Astrocyte (in vitro differentiated cells and primary cell): ENCODE measurements around the gene RAD51B. TPM values are rescaled to one million over a fixed set of nuclear protein-coding genes. Genes with fewer than 3 reads are reported as not detected.

Experiments used
- DNase-seq: peaks from one replicate; pipeline ENCODE4 v3.0.0-alpha.2; 2010; ENCODE audit warnings: low read depth
- FAIRE-seq: peaks from 2 replicates; lab custom pipeline; 2011; peaks lifted over from hg19 to GRCh38; lab: Jason Lieb, UNC
- H2AFZ ChIP-seq: 2 replicates; pipeline ENCODE4 v1.6.0; 2012; ENCODE audit warnings: low read depth, low read length, inconsistent platforms
- H3K27ac ChIP-seq: 2 replicates; pipeline ENCODE4 v1.5.1; 2011; ENCODE audit warnings: low read depth, low read length, inconsistent platforms
- H3K27me3 ChIP-seq: 2 replicates; pipeline ENCODE4 v1.6.0; 2011; ENCODE audit warnings: low read length, inconsistent platforms; ENCODE audit not compliant: insufficient read depth
- H3K36me3 ChIP-seq: 2 replicates; pipeline ENCODE4 v1.5.1; 2011; ENCODE audit warnings: low read length, inconsistent platforms; ENCODE audit not compliant: insufficient read depth
- H3K4me1 ChIP-seq: 2 replicates; pipeline ENCODE4 v1.5.1; 2011; ENCODE audit warnings: low read length, inconsistent platforms; ENCODE audit not compliant: insufficient read depth
- H3K4me2 ChIP-seq: 2 replicates; pipeline ENCODE4 v1.6.0; 2012; ENCODE audit warnings: low read length, inconsistent platforms
- H3K4me3 ChIP-seq: 2 replicates; pipeline ENCODE4 v1.5.1; 2011; ENCODE audit warnings: low read depth, mild to moderate bottlenecking, low read length, inconsistent platforms; ENCODE audit not compliant: insufficient read depth
- H3K79me2 ChIP-seq: 2 replicates; pipeline ENCODE4 v1.6.0; 2012; ENCODE audit warnings: mild to moderate bottlenecking, low read length, inconsistent platforms; ENCODE audit not compliant: insufficient read depth
- H3K9ac ChIP-seq: 2 replicates; pipeline ENCODE4 v1.6.0; 2012; ENCODE audit warnings: mild to moderate bottlenecking, low read length, inconsistent platforms
- H3K9me3 ChIP-seq: 2 replicates; pipeline ENCODE4 v1.5.1; 2012; ENCODE audit warnings: low read depth, mild to moderate bottlenecking, low read length, inconsistent platforms; ENCODE audit not compliant: insufficient read depth
- H4K20me1 ChIP-seq: 2 replicates; pipeline ENCODE4 v1.6.0; 2012; ENCODE audit warnings: low read length, inconsistent platforms; ENCODE audit not compliant: insufficient read depth
- H3K27ac Mint-ChIP-seq: one replicate; pipeline ENCODE4 v1.8.0; 2021; ENCODE audit warnings: mild to moderate bottlenecking, mixed read lengths; ENCODE audit not compliant: unreplicated experiment
- H3K27me3 Mint-ChIP-seq: one replicate; pipeline ENCODE4 v1.8.0; 2021; ENCODE audit warnings: low read depth, mixed read lengths; ENCODE audit not compliant: unreplicated experiment
- H3K36me3 Mint-ChIP-seq: one replicate; pipeline ENCODE4 v1.8.0; 2021; ENCODE audit warnings: low read depth, mixed read lengths; ENCODE audit not compliant: unreplicated experiment
- H3K4me1 Mint-ChIP-seq: one replicate; pipeline ENCODE4 v1.8.0; 2021; ENCODE audit warnings: low read depth, mixed read lengths; ENCODE audit not compliant: unreplicated experiment
- H3K4me3 Mint-ChIP-seq: one replicate; pipeline ENCODE4 v1.8.0; 2021; ENCODE audit warnings: mild to moderate bottlenecking, moderate library complexity, mixed read lengths; ENCODE audit not compliant: unreplicated experiment
- H3K9me3 Mint-ChIP-seq: one replicate; pipeline ENCODE4 v1.8.0; 2021; ENCODE audit warnings: mild to moderate bottlenecking, mixed read lengths; ENCODE audit not compliant: unreplicated experiment
- CTCF ChIP-seq: IDR thresholded peaks from 2 replicates; pipeline ENCODE4 v1.5.1; 2011; ENCODE audit warnings: low read depth, mild to moderate bottlenecking, inconsistent platforms, low read length, moderate library complexity; ENCODE audit not compliant: insufficient read depth
- EZH2 ChIP-seq: IDR thresholded peaks from 2 replicates; pipeline ENCODE4 v1.6.1; 2012; ENCODE audit warnings: mild to moderate bottlenecking, low read length, inconsistent platforms; ENCODE audit not compliant: insufficient read depth
- total RNA-seq: library from RNA; stranded (reverse); gene quantifications from 2 replicates; pipeline ENCODE4 v1.2.1, GENCODE V29; 2021

The RAD51B gene
- total RNA-seq, 1 donor from 2014 or later, result 10.8 TPM

- H3K4me3 ChIP-seq, result no peak overlapping the region
- peak; percentile 96 for DNase-seq
- peak overlapping the region; percentile 46 for H3K9ac ChIP-seq
- no peaks in the 10 kb centered on the region for H3K36me3 ChIP-seq
- Mint-ChIP-seq H3K9me3 (peaks cover 5% of the 10 kb centered on the region), H3K4me3 (peak overlapping the region; percentile 2), H3K27ac (peak overlapping the region; percentile 70), H3K36me3 (no peaks in the 10 kb centered on the region), H3K27me3 (no peaks in the 10 kb centered on the region), H3K4me1 (peaks cover 16% of the 10 kb centered on the region)
- no peak for TF ChIP-seq EZH2
- peak; percentile 96 for FAIRE-seq
- H3K79me2 ChIP-seq, result no peaks in the 10 kb centered on the region
- H3K27me3 ChIP-seq, result no peaks in the 10 kb centered on the region
- H3K4me2 ChIP-seq, result peak overlapping the region; percentile 20
- peak overlapping the region; percentile 81 for H3K27ac ChIP-seq
- H3K9me3 ChIP-seq, result peaks cover 2% of the 10 kb centered on the region
- H3K4me1 ChIP-seq, result peaks cover 8% of the 10 kb centered on the region
- no peak overlapping the region for H2AFZ ChIP-seq
- no peaks in the 10 kb centered on the region for H4K20me1 ChIP-seq
Observed at GRCh38 chr14:68535404-68536017, 715.9 kb downstream of the RAD51B start.

- H3K9me3 ChIP-seq, result peaks cover 2% of the 10 kb centered on the region
- DNase-seq, result no peak
- no peak overlapping the region for H2AFZ ChIP-seq
- peak overlapping the region; percentile 81 for H3K27ac ChIP-seq
- peak overlapping the region; percentile 20 for H3K4me2 ChIP-seq
- no peaks in the 10 kb centered on the region for H4K20me1 ChIP-seq
- peak overlapping the region; percentile 46 for H3K9ac ChIP-seq
- Mint-ChIP-seq H3K27me3 (no peaks in the 10 kb centered on the region), H3K27ac (peak overlapping the region; percentile 70), H3K4me3 (no peak overlapping the region), H3K36me3 (no peaks in the 10 kb centered on the region), H3K9me3 (peaks cover 3% of the 10 kb centered on the region), H3K4me1 (peaks cover 16% of the 10 kb centered on the region)
- H3K4me1 ChIP-seq, result peaks cover 8% of the 10 kb centered on the region
- TF ChIP-seq CTCF (no peak), EZH2 (no peak)
- H3K79me2 ChIP-seq, result no peaks in the 10 kb centered on the region
- no peak for FAIRE-seq
- H3K36me3 ChIP-seq, result no peaks in the 10 kb centered on the region
- H3K27me3 ChIP-seq, result no peaks in the 10 kb centered on the region
- H3K4me3 ChIP-seq, result no peak overlapping the region
Observed at GRCh38 chr14:68536018-68536410, 716.4 kb downstream of the RAD51B start.

GRCh38 chr14:68538639-68539038, 719.1 kb downstream of the RAD51B start:
- H3K27me3 ChIP-seq, result no peaks in the 10 kb centered on the region
- no peak overlapping the region for H3K4me3 ChIP-seq
- H3K27ac ChIP-seq, result no peak overlapping the region
- no peak overlapping the region for H3K9ac ChIP-seq
- TF ChIP-seq CTCF, result no peak
- TF ChIP-seq EZH2, result no peak
- Mint-ChIP-seq H3K27me3 (no peaks in the 10 kb centered on the region), H3K36me3 (no peaks in the 10 kb centered on the region), H3K9me3 (peaks cover 3% of the 10 kb centered on the region), H3K27ac (no peak overlapping the region), H3K4me1 (peaks cover 16% of the 10 kb centered on the region), H3K4me3 (no peak overlapping the region)
- H4K20me1 ChIP-seq, result no peaks in the 10 kb centered on the region
- no peak for FAIRE-seq
- no peaks in the 10 kb centered on the region for H3K9me3 ChIP-seq
- no peaks in the 10 kb centered on the region for H3K36me3 ChIP-seq
- H3K79me2 ChIP-seq, result no peaks in the 10 kb centered on the region
- no peak overlapping the region for H3K4me2 ChIP-seq
- no peak overlapping the region for H2AFZ ChIP-seq
- H3K4me1 ChIP-seq, result peaks cover 11% of the 10 kb centered on the region
- no peak for DNase-seq
